K562 (cell line): ENCODE measurements around the gene SLC6A6. TPM values are rescaled to one million over a fixed set of nuclear protein-coding genes. Genes with fewer than 3 reads are reported as not detected.

ENCODE experiments used
- EGR1 ChIP-seq: fragments of 450-650 bp; conservative IDR thresholded peaks from 2 replicates; pipeline ENCODE4 v1.6.1; 2017; ENCODE audit warnings: mild to moderate bottlenecking
- JUN ChIP-seq, 2 experiments: sonication (generic) in 1 of 2; formaldehyde crosslinking in 1 of 2; IDR thresholded peaks; 2 replicates each; pipeline versions ENCODE4 v1.6.1 to v1.8.0; 2012 to 2022; ENCODE audit warnings: borderline replicate concordance in 2 of 2, mild to moderate bottlenecking in 2 of 2, improper control_type of control experiment in 1 of 2, low read depth in 1 of 2, low read length in 1 of 2, missing genetic modification reagents in 1 of 2
- ZNF512 ChIP-seq: IDR thresholded peaks from 2 replicates; pipeline ENCODE4 v1.6.1; 2016; ENCODE audit warnings: missing genetic modification characterization, missing compliant biosample characterization
- polyA plus RNA-seq, 8 experiments: library from polyadenylated mRNA; depleted of rRNA in 4 of 8; stranded (reverse) in 5 of 8; unstranded in 3 of 8; fragments of >200 nt; fragmentation: Nextera tagmentation in 2 of 8; fragmentation: Illumina TruSeq in 1 of 8; extraction: Ambion mirVana in 2 of 8; extraction: Trizol in 1 of 8; gene quantifications; 2 replicates each; pipeline versions ENCODE4 v1.2.1 to v1.2.3, GENCODE V29; 2011 to 2014; ENCODE audit warnings: inconsistent platforms in 1 of 8, missing spikeins in 1 of 8
- total RNA-seq, 7 experiments: library from RNA; depleted of rRNA in 6 of 7; stranded (reverse); fragments of >200 nt in 6 of 7; fragmentation: Illumina TruSeq in 2 of 7; extraction: Trizol in 2 of 7; gene quantifications; 2 replicates each; pipeline versions ENCODE4 v1.2.1 to v1.2.3, GENCODE V29; 2011 to 2021; ENCODE audit warnings: low replicate concordance in 1 of 7
- TF ChIP-seq, protein P1 (sequence below): fragments of 200-800 bp; sonication (Bioruptor generic); IDR thresholded peaks from 2 replicates; pipeline ENCODE4 v1.6.1; 2016; ENCODE audit warnings: missing genetic modification characterization, missing compliant biosample characterization

SLC6A6 gene
- total and polyA plus RNA-seq, 9 of the 15 experiments (the other 6 are each of a cell fraction or from before 2014, with no cell fraction given), result 12.3 to 203 (median 93.2) TPM

- TF ChIP-seq, protein P1, sequence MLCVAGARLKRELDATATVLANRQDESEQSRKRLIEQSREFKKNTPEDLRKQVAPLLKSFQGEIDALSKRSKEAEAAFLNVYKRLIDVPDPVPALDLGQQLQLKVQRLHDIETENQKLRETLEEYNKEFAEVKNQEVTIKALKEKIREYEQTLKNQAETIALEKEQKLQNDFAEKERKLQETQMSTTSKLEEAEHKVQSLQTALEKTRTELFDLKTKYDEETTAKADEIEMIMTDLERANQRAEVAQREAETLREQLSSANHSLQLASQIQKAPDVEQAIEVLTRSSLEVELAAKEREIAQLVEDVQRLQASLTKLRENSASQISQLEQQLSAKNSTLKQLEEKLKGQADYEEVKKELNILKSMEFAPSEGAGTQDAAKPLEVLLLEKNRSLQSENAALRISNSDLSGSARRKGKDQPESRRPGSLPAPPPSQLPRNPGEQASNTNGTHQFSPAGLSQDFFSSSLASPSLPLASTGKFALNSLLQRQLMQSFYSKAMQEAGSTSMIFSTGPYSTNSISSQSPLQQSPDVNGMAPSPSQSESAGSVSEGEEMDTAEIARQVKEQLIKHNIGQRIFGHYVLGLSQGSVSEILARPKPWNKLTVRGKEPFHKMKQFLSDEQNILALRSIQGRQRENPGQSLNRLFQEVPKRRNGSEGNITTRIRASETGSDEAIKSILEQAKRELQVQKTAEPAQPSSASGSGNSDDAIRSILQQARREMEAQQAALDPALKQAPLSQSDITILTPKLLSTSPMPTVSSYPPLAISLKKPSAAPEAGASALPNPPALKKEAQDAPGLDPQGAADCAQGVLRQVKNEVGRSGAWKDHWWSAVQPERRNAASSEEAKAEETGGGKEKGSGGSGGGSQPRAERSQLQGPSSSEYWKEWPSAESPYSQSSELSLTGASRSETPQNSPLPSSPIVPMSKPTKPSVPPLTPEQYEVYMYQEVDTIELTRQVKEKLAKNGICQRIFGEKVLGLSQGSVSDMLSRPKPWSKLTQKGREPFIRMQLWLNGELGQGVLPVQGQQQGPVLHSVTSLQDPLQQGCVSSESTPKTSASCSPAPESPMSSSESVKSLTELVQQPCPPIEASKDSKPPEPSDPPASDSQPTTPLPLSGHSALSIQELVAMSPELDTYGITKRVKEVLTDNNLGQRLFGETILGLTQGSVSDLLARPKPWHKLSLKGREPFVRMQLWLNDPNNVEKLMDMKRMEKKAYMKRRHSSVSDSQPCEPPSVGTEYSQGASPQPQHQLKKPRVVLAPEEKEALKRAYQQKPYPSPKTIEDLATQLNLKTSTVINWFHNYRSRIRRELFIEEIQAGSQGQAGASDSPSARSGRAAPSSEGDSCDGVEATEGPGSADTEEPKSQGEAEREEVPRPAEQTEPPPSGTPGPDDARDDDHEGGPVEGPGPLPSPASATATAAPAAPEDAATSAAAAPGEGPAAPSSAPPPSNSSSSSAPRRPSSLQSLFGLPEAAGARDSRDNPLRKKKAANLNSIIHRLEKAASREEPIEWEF (CRISPR knock-in tag), result no peak
- peak; percentile 68; the same call in 1 of the 2 replicates for TF ChIP-seq JUN (IDR thresholded peaks at IDR 0.05; ENCODE audit: borderline replicate concordance, low read depth, low read length)
- no peak for TF ChIP-seq JUN (CRISPR knock-in tag; IDR thresholded peaks at IDR 0.05; ENCODE audit: borderline replicate concordance)
- no peak for TF ChIP-seq ZNF512 (tag)
- TF ChIP-seq EGR1, result peak; percentile 67; the same call in 1 of the 2 replicates
Measured at GRCh38 chr3:14524311-14524711, 121.9 kb downstream of the SLC6A6 start (continued).
